IMR-90 (cell line): ENCODE results near the gene STK35. TPM values are rescaled to one million over a fixed set of nuclear protein-coding genes. Genes with fewer than 3 reads are reported as not detected.

Source experiments
- ATAC-seq: fragments of 200-7000 bp; cut with Tn5 transposase; 2 replicates; pipeline ENCODE4 v1.9.1; 2020; ENCODE audit warnings: low read depth, mild to moderate bottlenecking, moderate library complexity
- BruUV-seq: library from RNA; stranded (reverse); fragments of 400-500 nt; replicated peaks from 2 replicates; lab custom pipeline; 2021; lab: Mats Ljungman, UMichigan
- CTCF ChIA-PET: fragments of 300-600 bp; formaldehyde crosslinking; extraction: SDS; loops from one replicate; lab custom pipeline; 2021; ENCODE audit warnings: antibody characterized with exemption; lab: Yijun Ruan, JAX
- POLR2A ChIA-PET: fragments of 300-600 bp; sonication (Branson Sonifier 250); formaldehyde crosslinking; loops from one replicate; lab custom pipeline; 2022; ENCODE audit warnings: antibody characterized with exemption; ENCODE audit not compliant: unreplicated experiment; lab: Charles Lee
- DNase-seq: peaks from one replicate; pipeline ENCODE4 v3.0.0; 2013
- H2AFZ ChIP-seq: replicated peaks from 2 replicates; pipeline ENCODE3; 2013; ENCODE audit warnings: low read length, mild to moderate bottlenecking; ENCODE audit not compliant: poor library complexity
- H2AK5ac ChIP-seq: 2 replicates; pipeline ENCODE4 v1.6.1; 2013; ENCODE audit warnings: low read depth, low read length, inconsistent platforms
- H2AK9ac ChIP-seq: replicated peaks from 2 replicates; pipeline ENCODE3; 2013; ENCODE audit warnings: mild to moderate bottlenecking, low read depth, low read length, moderate library complexity; ENCODE audit not compliant: poor library complexity
- H2BK120ac ChIP-seq: 2 replicates; pipeline ENCODE4 v1.6.1; 2013; ENCODE audit warnings: low read depth, low read length, inconsistent platforms
- H2BK15ac ChIP-seq: 3 replicates; pipeline ENCODE4 v1.6.1; 2013; ENCODE audit warnings: low read depth, low read length, inconsistent platforms
- H2BK20ac ChIP-seq: 2 replicates; pipeline ENCODE4 v1.6.1; 2013; ENCODE audit warnings: low read depth, mild to moderate bottlenecking, inconsistent platforms, low read length, moderate library complexity
- H2BK5ac ChIP-seq: 2 replicates; pipeline ENCODE4 v1.6.1; 2013; ENCODE audit warnings: mild to moderate bottlenecking, low read depth, low read length, inconsistent platforms; ENCODE audit not compliant: poor library complexity, severe bottlenecking
- H3K14ac ChIP-seq: replicated peaks from 2 replicates; pipeline ENCODE4 v1.6.1; 2013; ENCODE audit warnings: low read depth, low read length, inconsistent platforms
- H3K18ac ChIP-seq: 2 replicates; pipeline ENCODE4 v1.6.1; 2013; ENCODE audit warnings: low read depth, low read length, control low read depth
- H3K23ac ChIP-seq: 2 replicates; pipeline ENCODE4 v1.6.1; 2013; ENCODE audit warnings: low read depth, low read length, inconsistent platforms
- H3K27ac ChIP-seq: 2 replicates; pipeline ENCODE4 v1.5.1; 2013; ENCODE audit warnings: mild to moderate bottlenecking, control low read depth, low read length; ENCODE audit not compliant: insufficient read depth
- H3K27me3 ChIP-seq: 2 replicates; pipeline ENCODE4 v1.6.1; 2013; ENCODE audit warnings: low read length; ENCODE audit not compliant: control insufficient read depth, insufficient read depth
- H3K36me3 ChIP-seq: 2 replicates; pipeline ENCODE4 v1.6.1; 2013; ENCODE audit warnings: low read length, mixed read lengths; ENCODE audit not compliant: control insufficient read depth, insufficient read depth
- H3K4ac ChIP-seq: 2 replicates; pipeline ENCODE4 v1.6.1; 2013; ENCODE audit warnings: low read depth, low read length, inconsistent platforms
- H3K4me1 ChIP-seq: 2 replicates; pipeline ENCODE4 v1.6.1; 2013; ENCODE audit warnings: low read length, mixed read lengths; ENCODE audit not compliant: control insufficient read depth, insufficient read depth
- H3K4me2 ChIP-seq: 2 replicates; pipeline ENCODE4 v1.6.1; 2013; ENCODE audit warnings: low read depth, mild to moderate bottlenecking, control low read depth, low read length, moderate library complexity
- H3K4me3 ChIP-seq: 2 replicates; pipeline ENCODE4 v1.5.1; 2013; ENCODE audit warnings: low read depth, mild to moderate bottlenecking, control low read depth, low read length, moderate library complexity; ENCODE audit not compliant: insufficient read depth
- H3K56ac ChIP-seq: 2 replicates; pipeline ENCODE4 v1.6.1; 2013; ENCODE audit warnings: low read length, inconsistent platforms; ENCODE audit not compliant: insufficient read depth; ENCODE audit errors: extremely low read depth
- H3K79me1 ChIP-seq, 2 experiments: 2 replicates each; pipeline ENCODE4 v1.6.1; 2013; ENCODE audit warnings: low read length in 2 of 2, inconsistent platforms in 1 of 2, low read depth in 1 of 2
- H3K9ac ChIP-seq: 2 replicates; pipeline ENCODE4 v1.6.1; 2013; ENCODE audit warnings: low read depth, low read length, control low read depth
- H3K9me1 ChIP-seq: 2 replicates; pipeline ENCODE4 v1.6.1; 2013; ENCODE audit warnings: low read length, inconsistent platforms; ENCODE audit not compliant: insufficient read depth
- H3K9me3 ChIP-seq: 2 replicates; pipeline ENCODE4 v1.6.1; 2013; ENCODE audit warnings: low read length; ENCODE audit not compliant: control insufficient read depth, insufficient read depth
- H4K20me1 ChIP-seq: 2 replicates; pipeline ENCODE4 v1.6.1; 2013; ENCODE audit warnings: low read length, inconsistent platforms; ENCODE audit not compliant: insufficient read depth
- H4K5ac ChIP-seq: 2 replicates; pipeline ENCODE4 v1.6.1; 2013; ENCODE audit warnings: mild to moderate bottlenecking, low read depth, low read length, control low read depth
- H4K8ac ChIP-seq, 2 experiments: 2 replicates each; pipeline ENCODE4 v1.6.1; 2013; ENCODE audit warnings: low read depth in 2 of 2, low read length in 2 of 2, control low read depth in 1 of 2, inconsistent platforms in 1 of 2
- H4K91ac ChIP-seq: 2 replicates; pipeline ENCODE4 v1.6.1; 2013; ENCODE audit warnings: low read depth, low read length, inconsistent platforms; ENCODE audit not compliant: insufficient read depth
- MAFK ChIP-seq: IDR thresholded peaks from 2 replicates; pipeline ENCODE4 v1.6.1; 2012; ENCODE audit warnings: low read depth, low read length, improper control_type of control experiment
- RCOR1 ChIP-seq: IDR thresholded peaks from 2 replicates; pipeline ENCODE4 v1.6.1; 2012; ENCODE audit warnings: mild to moderate bottlenecking, low read length, improper control_type of control experiment; ENCODE audit not compliant: insufficient replicate concordance
- SMC3 ChIP-seq: fragments of 150-350 bp; IDR thresholded peaks from 2 replicates; pipeline ENCODE4 v1.6.1; 2016; ENCODE audit warnings: low read depth, mild to moderate bottlenecking, antibody characterized with exemption, low read length, moderate library complexity
- WGBS, 2 experiments: methylation state at CpG; one replicate each; pipeline versions ENCODE4 v1.1.5 to v1.1.7; 2013; ENCODE audit warnings: missing lambda C conversion rate in 2 of 2; ENCODE audit not compliant: insufficient read length in 1 of 2; ENCODE audit errors: extremely low coverage in 2 of 2; 5-methylcytosine and 5-hydroxymethylcytosine counted together
- dilution Hi-C: fragments of 300-500 bp; cut with HindIII; formaldehyde crosslinking; loops from one replicate; pipeline ENCODE4 v1.14.3; 2018; ENCODE audit warnings: low sequenced_read_pairs; ENCODE audit not compliant: unreplicated experiment
- in situ Hi-C: fragments of 300-500 bp; cut with MboI; formaldehyde crosslinking; loops from 3 replicates; pipeline ENCODE4 v1.14.3; 2019; ENCODE audit warnings: low sequenced_read_pairs, inconsistent platforms, mixed read lengths
- intact Hi-C: fragments of 100-400 bp; cut with micrococcal nuclease; formaldehyde crosslinking; loops from 2 replicates; pipeline ENCODE4 v1.10.0; 2022
- polyA plus RNA-seq, 3 experiments: library from polyadenylated mRNA; depleted of rRNA; stranded (reverse); fragments of >200 nt; gene quantifications; 2 replicates each; pipeline ENCODE4 v1.2.3, GENCODE V29; 2012; ENCODE audit warnings: low replicate concordance in 1 of 3
- total RNA-seq: library from RNA; depleted of rRNA; stranded (reverse); fragments of >200 nt; gene quantifications from 2 replicates; pipeline ENCODE4 v1.2.3, GENCODE V29; 2012
- TF ChIP-seq, protein P1 (sequence below): conservative IDR thresholded peaks from 2 replicates; pipeline ENCODE4 v1.5.1; 2012; ENCODE audit warnings: mild to moderate bottlenecking, low read depth, low read length, improper control_type of control experiment

Gene STK35
- total and polyA plus RNA-seq, 2 of the 4 experiments (the other 2 are of a cell fraction) = 11.1 to 12.0 TPM

- Histone ChIP-seq H3K23ac (no peak overlapping the region), H3K18ac (no peak overlapping the region), H3K4me2 (no peak overlapping the region), H4K5ac (no peak overlapping the region), H4K91ac (no peak overlapping the region), H3K4ac (no peak overlapping the region), H2BK15ac (no peak overlapping the region), H3K4me1 (no peaks in the 10 kb centered on the region), H3K56ac (no peak overlapping the region), H3K9ac (no peak overlapping the region), H2AFZ (no peak overlapping the region), H2AK9ac (no peak overlapping the region), H2BK5ac (no peak overlapping the region), H4K8ac (no peak overlapping the region), H4K20me1 (no peaks in the 10 kb centered on the region), H2BK120ac (no peak overlapping the region), H3K14ac (no peak overlapping the region), H3K27ac (no peak overlapping the region), H2BK20ac (no peak overlapping the region), H3K79me1 (no peaks in the 10 kb centered on the region), H3K9me1 (no peaks in the 10 kb centered on the region), H3K36me3 (no peaks in the 10 kb centered on the region), H3K9me3 (no peaks in the 10 kb centered on the region), H2AK5ac (no peak overlapping the region), H3K4me3 (no peak overlapping the region), H3K27me3 (peaks cover 22% of the 10 kb centered on the region)
- CTCF ChIA-PET = no interaction called here
- TF ChIP-seq, protein P1, sequence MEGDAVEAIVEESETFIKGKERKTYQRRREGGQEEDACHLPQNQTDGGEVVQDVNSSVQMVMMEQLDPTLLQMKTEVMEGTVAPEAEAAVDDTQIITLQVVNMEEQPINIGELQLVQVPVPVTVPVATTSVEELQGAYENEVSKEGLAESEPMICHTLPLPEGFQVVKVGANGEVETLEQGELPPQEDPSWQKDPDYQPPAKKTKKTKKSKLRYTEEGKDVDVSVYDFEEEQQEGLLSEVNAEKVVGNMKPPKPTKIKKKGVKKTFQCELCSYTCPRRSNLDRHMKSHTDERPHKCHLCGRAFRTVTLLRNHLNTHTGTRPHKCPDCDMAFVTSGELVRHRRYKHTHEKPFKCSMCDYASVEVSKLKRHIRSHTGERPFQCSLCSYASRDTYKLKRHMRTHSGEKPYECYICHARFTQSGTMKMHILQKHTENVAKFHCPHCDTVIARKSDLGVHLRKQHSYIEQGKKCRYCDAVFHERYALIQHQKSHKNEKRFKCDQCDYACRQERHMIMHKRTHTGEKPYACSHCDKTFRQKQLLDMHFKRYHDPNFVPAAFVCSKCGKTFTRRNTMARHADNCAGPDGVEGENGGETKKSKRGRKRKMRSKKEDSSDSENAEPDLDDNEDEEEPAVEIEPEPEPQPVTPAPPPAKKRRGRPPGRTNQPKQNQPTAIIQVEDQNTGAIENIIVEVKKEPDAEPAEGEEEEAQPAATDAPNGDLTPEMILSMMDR = no peak
- TF ChIP-seq MAFK (no peak), RCOR1 (no peak), SMC3 (no peak)
- dilution Hi-C loops = no loop called here
- 50% methylated on average over 2 of the region's 8 CpGs; no CpG with 5 or more reads in 1 of the 2 experiments for WGBS, 2 experiments
- DNase-seq (no peak), ATAC-seq (no peak)
- BruUV-seq = no TSS peak
- intact Hi-C loops = no loop called here
- POLR2A ChIA-PET = no interaction called here
- in situ Hi-C loops = no loop called here
Observed at GRCh38 chr20:2163312-2163711, 61.7 kb downstream of the STK35 start.
